Transverse colon (tissue), 4 donors: Measurements from ENCODE around the gene RMI2.

ENCODE experiments used
- EP300 ChIP-seq: sonication (generic); formaldehyde crosslinking; IDR thresholded peaks from one replicate; pipeline ENCODE4 v1.6.1; 2017; ENCODE audit warnings: antibody characterized with exemption, low read depth
- POLR2A ChIP-seq: fragments of 450-650 bp; IDR thresholded peaks from one replicate; pipeline ENCODE4 v1.6.1; 2016; ENCODE audit warnings: antibody characterized with exemption, mild to moderate bottlenecking, moderate library complexity
- POLR2AphosphoS5 ChIP-seq, 3 donors: sonication (generic); formaldehyde crosslinking; IDR thresholded peaks; one replicate each; pipeline ENCODE4 v1.6.1; 2016; ENCODE audit warnings: antibody characterized with exemption in 3 of 3
- TF ChIP-seq, protein P1 (sequence below), 5 experiments: fragments of 200-600 bp in 3 of 5; fragments of 450-650 bp in 2 of 5; sonication (generic) in 3 of 5; IDR thresholded peaks; 1 replicate in 2 of 5; 2 replicates in 3 of 5; pipeline ENCODE4 v1.5.1; 2016 to 2017; ENCODE audit warnings: antibody characterized with exemption in 5 of 5, inconsistent platforms in 3 of 5, mild to moderate bottlenecking in 2 of 5, moderate library complexity in 1 of 5

- TF ChIP-seq, protein P1, sequence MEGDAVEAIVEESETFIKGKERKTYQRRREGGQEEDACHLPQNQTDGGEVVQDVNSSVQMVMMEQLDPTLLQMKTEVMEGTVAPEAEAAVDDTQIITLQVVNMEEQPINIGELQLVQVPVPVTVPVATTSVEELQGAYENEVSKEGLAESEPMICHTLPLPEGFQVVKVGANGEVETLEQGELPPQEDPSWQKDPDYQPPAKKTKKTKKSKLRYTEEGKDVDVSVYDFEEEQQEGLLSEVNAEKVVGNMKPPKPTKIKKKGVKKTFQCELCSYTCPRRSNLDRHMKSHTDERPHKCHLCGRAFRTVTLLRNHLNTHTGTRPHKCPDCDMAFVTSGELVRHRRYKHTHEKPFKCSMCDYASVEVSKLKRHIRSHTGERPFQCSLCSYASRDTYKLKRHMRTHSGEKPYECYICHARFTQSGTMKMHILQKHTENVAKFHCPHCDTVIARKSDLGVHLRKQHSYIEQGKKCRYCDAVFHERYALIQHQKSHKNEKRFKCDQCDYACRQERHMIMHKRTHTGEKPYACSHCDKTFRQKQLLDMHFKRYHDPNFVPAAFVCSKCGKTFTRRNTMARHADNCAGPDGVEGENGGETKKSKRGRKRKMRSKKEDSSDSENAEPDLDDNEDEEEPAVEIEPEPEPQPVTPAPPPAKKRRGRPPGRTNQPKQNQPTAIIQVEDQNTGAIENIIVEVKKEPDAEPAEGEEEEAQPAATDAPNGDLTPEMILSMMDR (IDR thresholded peaks at IDR 0.05): no peak
- TF ChIP-seq POLR2A (no peak), EP300 (no peak), POLR2AphosphoS5 (IDR thresholded peaks at IDR 0.05) (no peak)
Measured at GRCh38 chr16:11333010-11333409, 12.2 kb upstream of the RMI2 start.
